Prostate gland (tissue), 2 donors: Measurements from ENCODE around the gene AFDN. TPM values are rescaled to one million over a fixed set of nuclear protein-coding genes. Genes with fewer than 3 reads are reported as not detected.

Source experiments
- DNase-seq: peaks from one replicate; pipeline ENCODE4 v3.0.0-alpha.2; 2019; ENCODE audit warnings: low spot score
- H3K27ac ChIP-seq, 2 donors: fragments of 200-600 bp; sonication (generic); 2 replicates each; pipeline ENCODE4 v1.5.1; 2017 to 2019
- H3K27me3 ChIP-seq: fragments of 200-600 bp; sonication (generic); replicated peaks from 2 replicates; pipeline ENCODE4 v1.5.1; 2019; ENCODE audit not compliant: insufficient read depth
- H3K36me3 ChIP-seq, 2 donors: fragments of 200-600 bp; sonication (generic); 1 replicate in 1 of 2; 2 replicates in 1 of 2; pipeline versions ENCODE4 v1.5.1 to v1.8.1; 2017 to 2019
- H3K4me1 ChIP-seq: fragments of 200-600 bp; sonication (generic); replicated peaks from 2 replicates; pipeline ENCODE4 v1.5.1; 2019
- H3K4me3 ChIP-seq, 2 donors: fragments of 200-600 bp; sonication (generic); 2 replicates each; pipeline ENCODE4 v1.5.1; 2017 to 2019
- H3K9me3 ChIP-seq: fragments of 200-600 bp; sonication (generic); 2 replicates; pipeline ENCODE4 v1.5.1; 2017
- POLR2A ChIP-seq: fragments of 450-650 bp; IDR thresholded peaks from one replicate; pipeline ENCODE4 v1.6.1; 2016; ENCODE audit warnings: antibody characterized with exemption, mild to moderate bottlenecking
- POLR2AphosphoS5 ChIP-seq: sonication (generic); formaldehyde crosslinking; IDR thresholded peaks from one replicate; pipeline ENCODE4 v1.6.1; 2017; ENCODE audit warnings: antibody characterized with exemption
- WGBS: methylation state at CpG from one replicate; pipeline ENCODE4 v1.1.5; 2018; 5-methylcytosine and 5-hydroxymethylcytosine counted together
- intact Hi-C: fragments of 100-400 bp; cut with DNase I; formaldehyde crosslinking; loops from one replicate; pipeline ENCODE4 v1.14.2; 2022
- total RNA-seq, 2 donors: library from RNA; depleted of rRNA; stranded (reverse); fragments of >200 nt; gene quantifications; one replicate each; pipeline ENCODE4 v1.1.0, GENCODE V29; 2016
- TF ChIP-seq, protein P1 (sequence below), 4 experiments: fragments of 200-600 bp in 2 of 4; fragments of 450-650 bp in 2 of 4; sonication (generic) in 2 of 4; IDR thresholded peaks; 1 replicate in 3 of 4; 2 replicates in 1 of 4; pipeline ENCODE4 v1.5.1; 2016 to 2019; ENCODE audit warnings: antibody characterized with exemption in 4 of 4, mild to moderate bottlenecking in 2 of 4, moderate library complexity in 2 of 4

AFDN gene
- total RNA-seq, 2 donors from 2014 or later = 171 to 204 TPM

DNA sequence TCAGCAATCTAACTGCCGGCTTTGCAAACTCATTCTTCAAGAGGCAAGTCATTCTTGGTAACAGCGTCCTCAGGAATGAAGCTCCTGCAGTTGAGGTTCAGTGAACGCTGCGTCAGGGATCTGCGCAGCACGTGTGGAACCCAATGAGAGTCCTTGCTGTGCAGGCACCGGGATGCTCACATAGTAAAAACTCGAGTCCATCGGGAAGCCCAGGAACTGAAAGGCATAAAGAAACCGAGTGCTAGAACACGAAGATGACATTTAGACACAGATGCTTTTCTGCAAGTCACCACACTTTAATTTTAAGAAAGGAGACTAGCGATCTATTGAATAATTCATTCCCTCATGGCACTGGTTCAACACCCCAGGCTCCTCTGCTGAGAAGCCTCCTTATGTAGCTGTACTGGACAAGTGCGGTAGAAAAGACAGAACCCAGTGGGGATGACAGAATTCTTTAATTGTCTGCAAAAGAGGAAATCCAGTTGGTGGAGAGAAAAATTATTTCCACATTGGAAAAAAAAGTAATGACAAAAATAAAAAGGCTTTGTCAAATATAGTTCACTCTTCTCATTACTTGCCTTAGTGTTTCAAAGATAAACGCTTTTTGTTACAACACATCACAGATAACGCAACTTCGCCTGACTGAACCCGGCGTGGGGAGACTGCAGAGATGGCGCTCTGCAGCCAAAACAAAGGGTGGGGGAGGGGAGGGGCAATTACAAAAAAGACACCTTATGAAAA is 1.9 kb upstream of the AFDN start:
- Histone ChIP-seq H3K9me3 (no peaks in the 10 kb centered on the region), H3K4me1 (no peaks in the 10 kb centered on the region), H3K27me3 (no peaks in the 10 kb centered on the region), H3K27ac (no peak overlapping the region), H3K36me3 (no peaks in the 10 kb centered on the region), H3K4me3 (no peak overlapping the region)
- DNase-seq = no peak
- TF ChIP-seq, protein P1, sequence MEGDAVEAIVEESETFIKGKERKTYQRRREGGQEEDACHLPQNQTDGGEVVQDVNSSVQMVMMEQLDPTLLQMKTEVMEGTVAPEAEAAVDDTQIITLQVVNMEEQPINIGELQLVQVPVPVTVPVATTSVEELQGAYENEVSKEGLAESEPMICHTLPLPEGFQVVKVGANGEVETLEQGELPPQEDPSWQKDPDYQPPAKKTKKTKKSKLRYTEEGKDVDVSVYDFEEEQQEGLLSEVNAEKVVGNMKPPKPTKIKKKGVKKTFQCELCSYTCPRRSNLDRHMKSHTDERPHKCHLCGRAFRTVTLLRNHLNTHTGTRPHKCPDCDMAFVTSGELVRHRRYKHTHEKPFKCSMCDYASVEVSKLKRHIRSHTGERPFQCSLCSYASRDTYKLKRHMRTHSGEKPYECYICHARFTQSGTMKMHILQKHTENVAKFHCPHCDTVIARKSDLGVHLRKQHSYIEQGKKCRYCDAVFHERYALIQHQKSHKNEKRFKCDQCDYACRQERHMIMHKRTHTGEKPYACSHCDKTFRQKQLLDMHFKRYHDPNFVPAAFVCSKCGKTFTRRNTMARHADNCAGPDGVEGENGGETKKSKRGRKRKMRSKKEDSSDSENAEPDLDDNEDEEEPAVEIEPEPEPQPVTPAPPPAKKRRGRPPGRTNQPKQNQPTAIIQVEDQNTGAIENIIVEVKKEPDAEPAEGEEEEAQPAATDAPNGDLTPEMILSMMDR (IDR thresholded peaks at IDR 0.05) = no peak
- TF ChIP-seq POLR2A (no peak), POLR2AphosphoS5 (no peak)
- intact Hi-C loops = no loop called here
- WGBS = 54% methylated on average over 19 of the region's 19 CpGs

DNA sequence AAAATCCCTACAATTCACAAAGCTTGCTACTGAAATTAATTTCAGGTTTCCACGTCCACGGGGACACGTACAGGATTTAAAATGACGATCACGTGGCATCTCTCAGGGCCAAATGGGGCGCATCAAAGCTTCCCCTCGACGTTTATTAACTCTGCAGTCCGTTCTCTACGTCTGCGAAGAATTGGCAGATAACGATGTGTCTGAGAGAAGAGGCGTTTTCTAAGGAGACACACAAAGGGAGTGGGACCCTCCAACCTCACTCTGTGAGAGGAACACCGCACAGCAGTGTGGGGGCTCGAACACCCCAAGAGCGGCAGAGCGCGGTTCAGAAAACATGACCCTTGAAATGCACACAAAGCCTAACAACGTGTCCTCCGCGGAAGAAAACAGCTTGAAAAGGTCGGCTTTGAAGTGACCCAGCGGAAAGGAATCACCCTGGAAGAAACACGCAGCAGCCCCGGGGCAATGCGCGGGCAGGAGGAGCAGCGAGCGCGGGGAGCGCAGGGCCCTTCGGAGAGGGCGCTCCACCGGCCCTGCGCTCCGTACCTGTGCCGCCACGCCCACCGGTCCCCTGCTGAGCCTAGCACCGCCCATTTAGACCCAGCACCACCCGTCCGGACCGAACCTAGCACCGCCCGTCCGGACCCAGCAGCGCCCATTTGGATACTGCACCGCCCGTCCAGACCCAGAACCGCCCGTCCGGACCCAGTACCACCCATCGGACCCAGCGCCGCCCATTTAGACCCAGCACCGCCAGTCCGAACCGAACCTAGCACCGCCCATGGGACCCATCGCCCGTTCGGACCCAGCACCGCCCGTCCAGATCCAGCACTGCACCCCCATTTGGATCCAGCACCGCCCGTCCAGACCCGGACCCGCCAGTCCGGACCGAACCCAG is 1.1 kb upstream of the AFDN start:
- DNase-seq = peak; percentile 80
- H3K36me3 ChIP-seq = no peaks in the 10 kb centered on the region
- H3K4me3 ChIP-seq = peak overlapping the region; percentile 61 to 73
- no peaks in the 10 kb centered on the region for H3K27me3 ChIP-seq
- WGBS = 5% methylated on average over 70 of the region's 70 CpGs
- intact Hi-C loops = no loop called here
- H3K9me3 ChIP-seq = no peaks in the 10 kb centered on the region
- TF ChIP-seq, protein P1 (IDR thresholded peaks at IDR 0.05) = peak in 1 of 4 experiments; percentile 2
- TF ChIP-seq POLR2AphosphoS5 = no peak
- peak; percentile 41 for TF ChIP-seq POLR2A
- H3K4me1 ChIP-seq = no peaks in the 10 kb centered on the region
- peak overlapping the region; percentile 82 for H3K27ac ChIP-seq

DNA sequence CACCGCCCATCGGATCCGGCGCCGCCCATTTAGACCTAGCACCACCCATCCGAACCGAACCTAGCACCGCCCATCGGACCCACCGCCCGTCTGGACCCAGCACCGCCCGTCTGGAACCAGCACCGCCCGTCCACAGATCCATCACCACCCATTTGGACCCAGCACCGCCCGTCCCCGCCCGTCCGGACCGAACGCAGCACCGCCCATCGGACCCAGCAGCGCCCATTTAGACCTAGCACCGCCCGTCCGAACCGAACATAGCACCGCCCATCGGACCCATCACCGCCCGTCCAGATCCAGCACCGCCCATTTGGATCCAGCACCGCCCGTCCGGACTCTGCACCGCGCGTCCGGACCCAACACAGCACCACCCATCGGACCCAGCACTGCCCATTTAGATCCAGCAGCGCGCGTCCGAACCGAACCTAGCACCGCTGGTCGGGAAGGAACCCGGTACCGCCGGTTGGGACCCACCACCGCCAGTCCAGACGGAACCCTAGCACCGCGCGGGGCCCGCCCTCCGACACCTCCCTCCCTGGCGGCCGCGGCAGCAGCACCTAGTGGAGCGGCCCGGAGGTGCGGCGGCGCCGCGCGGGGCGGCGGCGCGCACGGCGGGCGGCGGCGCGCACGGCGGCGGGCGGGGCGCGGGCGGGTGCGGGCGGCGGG is 348 bp upstream of the AFDN start:
- peak overlapping the region; percentile 82 for H3K27ac ChIP-seq
- peak overlapping the region; percentile 61 to 73 for H3K4me3 ChIP-seq
- no peaks in the 10 kb centered on the region for H3K36me3 ChIP-seq
- peak; percentile 78 for DNase-seq
- TF ChIP-seq POLR2A = peak; percentile 40
- no peak for TF ChIP-seq POLR2AphosphoS5
- TF ChIP-seq, protein P1 (IDR thresholded peaks at IDR 0.05) = peak in 2 of 4 experiments; percentile 70 to 75
- intact Hi-C loops = no loop called here
- H3K27me3 ChIP-seq = no peaks in the 10 kb centered on the region
- H3K9me3 ChIP-seq = no peaks in the 10 kb centered on the region
- under 1% methylated on average over 47 of the region's 90 CpGs for WGBS
- no peaks in the 10 kb centered on the region for H3K4me1 ChIP-seq

DNA sequence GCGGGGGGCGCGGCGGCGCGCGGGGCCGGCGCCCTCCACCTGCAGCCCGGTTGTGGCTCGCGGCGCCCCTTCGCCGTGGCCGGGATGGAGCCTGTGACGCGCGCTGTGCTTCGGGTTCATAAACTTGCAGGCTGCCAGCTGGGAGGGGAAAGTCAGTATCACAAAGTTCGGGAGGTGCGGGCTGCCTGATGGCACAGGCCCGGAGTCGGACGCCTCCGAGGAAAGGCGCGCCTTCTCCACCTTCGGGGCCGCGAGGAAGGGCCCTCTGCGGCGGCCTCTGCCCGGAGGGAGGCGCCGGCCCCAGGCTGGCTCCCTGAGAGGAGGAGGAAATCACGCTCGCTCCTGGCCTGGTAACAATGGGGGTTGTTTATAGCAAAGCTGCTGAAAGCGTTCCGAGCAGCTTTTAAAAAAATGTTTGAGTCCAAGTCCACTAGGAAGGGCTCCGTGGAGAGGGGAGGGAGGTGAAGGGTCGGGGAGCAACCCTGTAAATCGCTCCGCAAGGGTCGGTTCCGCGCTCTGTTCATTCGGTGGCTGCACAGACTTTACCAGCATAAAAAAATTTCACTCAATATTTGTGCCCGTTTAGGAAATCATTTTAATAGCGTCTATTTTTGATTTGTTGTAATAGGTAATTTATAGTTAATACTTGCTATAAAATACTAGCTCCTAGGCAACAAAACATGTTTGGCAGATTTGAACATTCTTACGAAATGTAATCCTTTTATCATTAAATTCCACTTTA is 1.0 kb downstream of the AFDN start:
- H3K27me3 ChIP-seq = no peaks in the 10 kb centered on the region
- WGBS = under 1% methylated on average over 45 of the region's 51 CpGs
- peak; percentile 37 for DNase-seq
- peak overlapping the region; percentile 87 to 89 for H3K27ac ChIP-seq
- intact Hi-C loops = no loop called here
- TF ChIP-seq, protein P1 (IDR thresholded peaks at IDR 0.05) = peak in 1 of 4 experiments; percentile 10
- TF ChIP-seq POLR2AphosphoS5 = peak; percentile 10
- TF ChIP-seq POLR2A = no peak
- H3K9me3 ChIP-seq = no peaks in the 10 kb centered on the region
- peak overlapping the region; percentile 61 to 73 for H3K4me3 ChIP-seq
- H3K36me3 ChIP-seq = no peaks in the 10 kb centered on the region
- no peaks in the 10 kb centered on the region for H3K4me1 ChIP-seq
